Measurements from ENCODE around the gene STAT3. TPM values are rescaled to one million over a fixed set of nuclear protein-coding genes. Genes with fewer than 3 reads are reported as not detected.
"Not testable (repeated sequence)": the region's sequence is repeated elsewhere in the genome, so short reads cannot be mapped to it uniquely, and the experiment has no call there.

STAT3 gene
- total RNA-seq, 1 donor: 180 TPM

GRCh38 chr17:42403150-42403549, 14.9 kb upstream of the STAT3 start:
- DNase-seq (ENCODE audit: low read depth): no peak
- no peak overlapping the region for H3K4me3 ChIP-seq (ENCODE audit: low read depth, low read length)
- TF ChIP-seq CTCF (IDR thresholded peaks at IDR 0.05; ENCODE audit: insufficient read depth, low read depth, low read length): peak; percentile 32

GRCh38 chr17:42402117-42402516, 13.9 kb upstream of the STAT3 start:
- no peak overlapping the region for H3K4me3 ChIP-seq (ENCODE audit: low read depth, low read length)
- no peak for TF ChIP-seq CTCF (IDR thresholded peaks at IDR 0.05; ENCODE audit: insufficient read depth, low read depth, low read length)
- DNase-seq (ENCODE audit: low read depth): no peak

GRCh38 chr17:42400844-42401375, 12.7 kb upstream of the STAT3 start:
- not testable (repeated sequence) for DNase-seq (ENCODE audit: low read depth); H3K4me3 ChIP-seq (ENCODE audit: low read depth, low read length)

- no peak overlapping the region for H3K4me3 ChIP-seq (ENCODE audit: low read depth, low read length)
- DNase-seq (ENCODE audit: low read depth): no peak
- no peak for TF ChIP-seq CTCF (IDR thresholded peaks at IDR 0.05; ENCODE audit: insufficient read depth, low read depth, low read length)
Measured at GRCh38 chr17:42399948-42400843, 12.0 kb upstream of the STAT3 start.

GRCh38 chr17:42399121-42399520, 10.9 kb upstream of the STAT3 start:
- no peak overlapping the region for H3K4me3 ChIP-seq (ENCODE audit: low read depth, low read length)
- peak; percentile 23 for DNase-seq (ENCODE audit: low read depth)
- no peak for TF ChIP-seq CTCF (IDR thresholded peaks at IDR 0.05; ENCODE audit: insufficient read depth, low read depth, low read length)

GRCh38 chr17:42395601-42396000, 7.4 kb upstream of the STAT3 start:
- not testable (repeated sequence) for H3K4me3 ChIP-seq (ENCODE audit: low read depth, low read length); DNase-seq (ENCODE audit: low read depth)

GRCh38 chr17:42394838-42395237, 6.6 kb upstream of the STAT3 start:
- H3K4me3 ChIP-seq (ENCODE audit: low read depth, low read length): no peak overlapping the region
- no peak for DNase-seq (ENCODE audit: low read depth)
- TF ChIP-seq CTCF (IDR thresholded peaks at IDR 0.05; ENCODE audit: insufficient read depth, low read depth, low read length): no peak
